Activated naive CD8-positive, alpha-beta T cell treated with anti-CD3 and anti-CD28 coated beads, Interleukin-2, amount 50 U/mL, for 16 hours (primary cell): ENCODE results near the gene FUT7.
"Not testable (repeated sequence)": the region's sequence is repeated elsewhere in the genome, so short reads cannot be mapped to it uniquely, and the experiment has no call there.

Experiments
- DNase-seq: peaks from one replicate; pipeline ENCODE4 v3.0.0-alpha.2; 2020; ENCODE audit warnings: low read depth, low spot score

The FUT7 gene

DNA sequence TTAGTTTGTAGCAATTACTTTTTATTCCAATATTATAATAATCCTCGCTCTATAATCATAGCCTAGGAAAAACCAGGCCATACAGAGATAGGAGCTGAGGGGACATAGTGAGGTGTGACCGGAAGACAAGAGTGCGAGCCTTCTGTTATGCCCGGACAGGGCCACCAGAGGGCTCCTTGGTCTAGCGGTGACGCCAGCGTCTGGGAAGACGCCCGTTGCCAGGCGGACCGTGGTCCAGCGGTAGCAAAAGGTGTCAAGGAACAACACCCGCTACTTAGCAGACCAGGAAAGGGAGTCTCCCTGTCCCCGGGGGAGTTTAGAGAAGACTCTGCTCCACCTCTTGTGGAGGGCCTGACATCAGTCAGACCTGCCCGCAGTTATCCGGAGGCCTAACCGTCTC is 27.6 kb downstream of the FUT7 start:
- not testable (repeated sequence) for DNase-seq

GRCh38 chr9:137002646-137003041 is 29.2 kb downstream of the FUT7 start:
- DNase-seq = no peak

- DNase-seq = no peak
These were observed 29.8 kb downstream of the FUT7 start for GRCh38 chr9:137001857-137002645.

DNA sequence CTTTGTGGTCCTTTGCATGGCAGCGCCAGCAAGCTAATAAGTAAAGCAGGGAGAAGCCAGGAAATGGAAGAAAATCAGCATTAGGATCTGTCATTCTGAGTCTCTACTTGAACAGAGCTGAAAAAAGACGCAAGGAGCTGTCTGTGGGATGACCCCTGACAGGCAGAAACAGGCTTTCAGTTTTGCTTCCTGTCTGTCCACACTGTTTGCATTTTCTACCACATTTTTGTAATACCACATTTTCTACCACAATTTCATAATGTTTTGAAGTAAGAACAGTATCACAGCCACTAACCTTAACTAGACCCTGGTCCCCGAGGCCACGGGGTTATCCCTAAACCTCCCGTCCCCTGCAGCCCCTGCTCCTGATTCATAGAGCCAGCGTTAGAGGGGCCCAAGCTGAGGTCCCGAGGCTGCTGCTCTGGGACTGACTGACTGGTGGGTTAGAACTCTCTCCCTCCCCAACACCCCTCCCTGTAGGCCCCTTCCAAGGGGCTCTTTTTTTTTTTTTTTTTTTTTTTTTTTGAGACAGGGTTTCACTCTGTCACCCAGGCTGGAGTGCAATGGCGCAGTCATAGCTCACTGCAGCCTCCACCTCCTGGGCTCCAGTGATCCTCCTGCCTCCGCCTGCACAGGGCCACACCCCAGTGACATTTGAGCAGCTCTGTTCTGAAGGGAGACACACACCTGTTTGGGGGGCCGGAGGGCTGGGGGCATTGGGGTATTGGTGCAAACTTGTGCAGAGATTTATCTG is 31.5 kb downstream of the FUT7 start:
- no peak for DNase-seq

DNA sequence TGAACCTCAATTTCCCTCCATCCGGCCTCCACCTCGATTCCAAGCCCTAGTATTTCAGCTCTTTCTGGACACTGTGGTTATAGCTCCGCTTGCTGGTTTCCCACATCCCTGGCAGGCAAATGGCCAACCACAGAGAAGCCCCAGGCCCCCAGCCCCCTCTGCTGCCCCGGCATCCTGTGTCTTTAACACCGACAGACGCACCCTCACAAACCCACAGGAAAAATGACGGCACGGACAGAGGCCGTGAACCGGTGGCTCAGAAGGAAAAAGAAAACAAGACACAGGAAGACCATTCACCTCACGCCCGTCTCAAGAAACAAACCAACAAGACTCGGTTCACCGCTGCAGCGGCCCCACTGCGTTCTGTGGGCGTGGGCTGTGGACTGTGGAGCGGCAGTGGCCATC is 34.1 kb downstream of the FUT7 start:
- no peak for DNase-seq

DNA sequence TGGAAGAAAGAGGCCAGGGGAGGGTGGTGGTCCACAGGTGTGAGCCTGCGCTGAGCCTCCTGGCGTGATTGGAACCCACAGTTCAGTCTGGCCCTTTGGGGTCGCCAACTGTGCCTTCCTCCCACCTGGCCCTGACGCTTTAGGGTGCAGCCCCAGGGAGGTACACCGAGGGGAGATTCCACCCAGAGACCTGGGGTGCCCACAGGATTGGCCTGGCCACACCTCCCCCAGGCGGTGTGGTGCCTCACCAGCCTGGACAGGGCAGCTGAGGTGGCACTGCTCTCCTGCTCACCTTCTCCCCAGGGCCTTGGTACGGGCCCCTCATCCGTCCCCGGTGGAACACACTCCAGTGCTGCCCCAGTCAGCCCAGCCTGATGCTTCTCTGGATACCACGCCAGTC is 34.5 kb downstream of the FUT7 start:
- DNase-seq = no peak

DNA sequence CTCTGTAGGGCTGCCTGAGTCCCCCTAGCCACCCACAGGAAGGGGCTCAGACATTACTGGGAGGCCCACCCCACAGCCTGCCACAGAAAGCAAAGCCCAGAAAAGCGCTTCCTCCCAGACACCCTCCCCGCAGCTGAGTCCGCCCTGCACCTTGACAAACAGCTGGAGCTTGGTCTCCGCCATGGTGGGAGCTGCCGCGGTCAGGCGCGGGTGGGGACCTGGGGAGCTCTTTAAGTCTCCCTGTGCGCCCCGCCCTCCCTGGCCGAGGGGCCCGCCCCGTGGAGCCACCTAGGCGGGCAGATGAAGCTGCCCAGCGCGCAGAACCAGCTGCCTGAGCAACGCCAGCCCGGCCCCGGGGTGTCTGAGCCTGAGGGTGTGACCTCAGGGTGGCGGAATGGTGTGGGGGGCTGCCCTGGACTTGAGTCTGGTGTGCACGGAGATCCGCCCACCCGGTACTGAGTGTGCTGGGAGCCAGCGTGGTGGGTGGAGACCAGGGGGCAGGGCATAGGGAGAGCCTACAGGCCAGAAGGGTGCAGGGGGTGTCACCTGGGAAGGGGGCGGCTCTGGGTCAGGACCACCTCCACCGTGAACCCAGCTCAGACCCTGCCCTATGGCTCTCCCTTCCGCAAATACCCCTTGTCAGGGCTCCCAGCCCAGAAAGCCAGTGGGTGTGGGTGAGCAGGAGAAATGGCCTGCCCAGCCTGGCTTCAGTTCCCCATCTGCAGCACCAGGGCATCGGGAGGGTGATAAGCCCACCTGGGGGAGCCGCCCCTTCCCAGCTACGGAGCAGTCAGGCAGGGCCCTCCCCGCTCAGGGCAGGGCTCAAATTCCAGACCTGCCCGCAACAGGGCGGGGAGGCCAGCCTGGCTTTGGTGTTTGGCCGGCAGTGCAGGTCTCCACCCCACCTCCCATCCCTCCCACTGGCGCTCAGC is 35.3 kb downstream of the FUT7 start, which contains the start of gene CLIC3:
Gene CLIC3 (minus strand): TSS at position 208 of the 932 bp plus-strand sequence. CDS start 25 bp downstream, at position 183.
- DNase-seq = no peak

DNA sequence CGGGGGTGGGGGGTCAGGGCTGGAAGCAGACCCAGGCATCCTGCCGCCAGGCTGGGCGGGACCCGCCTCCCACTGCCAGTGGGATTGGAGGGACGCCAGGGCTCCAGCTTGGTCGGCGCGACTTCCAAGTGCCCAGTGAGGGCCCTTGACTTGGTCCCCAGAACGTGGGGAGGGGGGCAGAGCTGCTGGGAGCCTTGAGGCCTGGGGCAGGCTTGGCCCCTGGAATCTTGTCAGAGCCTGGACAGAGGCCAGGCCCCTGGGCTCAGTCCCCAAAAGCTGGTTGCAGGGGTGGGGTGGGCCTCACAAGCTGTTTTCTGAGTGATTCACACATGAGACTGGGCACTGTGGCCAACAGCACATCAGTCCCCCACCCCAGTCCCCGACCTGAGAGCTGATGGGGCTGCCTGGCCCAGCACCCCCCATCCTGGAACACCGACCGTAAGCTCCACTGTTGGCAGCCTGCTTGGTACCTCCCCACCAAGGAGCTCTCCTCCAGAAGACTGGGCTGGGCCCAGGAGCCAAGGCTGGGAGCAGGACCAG is 36.0 kb downstream of the FUT7 start:
- no peak for DNase-seq

DNA sequence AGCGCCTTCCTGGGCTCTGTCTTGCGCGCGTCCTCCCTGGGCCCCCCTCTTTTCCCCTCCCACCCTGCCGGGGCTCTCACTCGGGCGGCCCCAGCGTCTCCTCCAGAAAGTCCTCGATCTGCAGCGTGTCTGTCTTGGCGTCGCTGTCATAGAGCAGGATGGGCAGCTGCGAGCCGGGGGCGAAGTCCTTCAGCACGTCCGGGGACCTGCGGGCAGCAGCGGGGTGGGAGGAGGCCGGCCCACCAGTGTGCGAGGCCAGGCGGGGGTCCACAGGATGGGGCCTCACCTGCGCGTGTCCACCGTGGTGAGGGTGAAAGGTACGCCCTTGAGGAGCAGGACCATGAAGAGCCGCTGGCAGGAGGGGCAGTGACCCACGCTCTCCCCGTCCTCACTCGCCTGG is 36.5 kb downstream of the FUT7 start:
- no peak for DNase-seq

DNA sequence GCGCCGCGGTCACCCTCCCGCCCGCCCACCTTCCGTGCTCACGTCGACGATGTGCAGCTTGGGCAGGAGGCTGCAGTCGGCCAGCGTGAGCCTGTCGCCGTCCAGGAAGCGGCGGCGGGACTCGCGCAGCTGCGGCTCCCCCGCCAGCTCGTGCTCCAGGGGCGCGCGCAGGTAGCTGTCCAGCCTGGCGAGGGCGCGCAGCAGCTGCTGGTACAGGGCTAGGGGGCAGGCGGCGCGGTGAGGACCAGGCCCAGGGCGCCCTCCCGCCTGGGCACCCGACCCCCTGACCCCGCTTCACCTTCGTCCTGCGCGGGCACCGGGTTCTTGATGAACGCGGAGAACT is 37.0 kb downstream of the FUT7 start:
- DNase-seq = no peak

GRCh38 chr9:136994180-136994887 is 37.6 kb downstream of the FUT7 start:
- no peak for DNase-seq

DNA sequence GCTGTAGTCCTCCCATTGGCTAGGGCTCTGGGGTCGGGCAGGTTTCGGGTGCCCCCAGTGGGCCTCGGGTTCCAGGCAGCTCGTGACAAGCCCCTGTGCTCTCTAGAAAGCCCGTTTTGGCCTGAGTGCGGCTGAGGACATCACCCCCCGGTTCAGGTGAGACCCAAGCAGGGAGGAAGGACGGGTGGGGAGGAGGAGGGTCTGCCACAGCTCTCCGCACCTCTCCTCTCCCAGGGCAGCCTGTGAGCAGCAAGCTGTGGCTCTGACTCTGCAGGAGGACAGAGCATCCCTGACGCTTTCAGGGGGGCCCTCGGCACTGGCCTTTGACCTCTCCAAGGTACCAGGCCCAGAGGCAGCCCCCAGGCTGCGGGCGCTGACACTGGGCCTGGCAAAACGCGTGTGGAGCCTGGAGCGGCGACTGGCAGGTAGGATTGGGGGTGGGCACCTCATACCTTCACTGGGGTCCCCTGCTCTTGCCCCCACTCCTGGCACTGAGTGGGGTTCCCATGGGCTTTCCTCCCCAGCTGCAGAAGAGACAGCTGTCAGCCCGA is 39.0 kb downstream of the FUT7 start:
- no peak for DNase-seq

GRCh38 chr9:136991993-136992818 is 39.7 kb downstream of the FUT7 start, which contains the start of gene PAXX:
Gene PAXX, plus strand, starts transcription at chr9:136992422. Its CDS starts 22 bp downstream, at chr9:136992444.
- DNase-seq = peak; percentile 90

- DNase-seq = no peak
These were observed 41.5 kb downstream of the FUT7 start for GRCh38 chr9:136990242-136990911.

DNA sequence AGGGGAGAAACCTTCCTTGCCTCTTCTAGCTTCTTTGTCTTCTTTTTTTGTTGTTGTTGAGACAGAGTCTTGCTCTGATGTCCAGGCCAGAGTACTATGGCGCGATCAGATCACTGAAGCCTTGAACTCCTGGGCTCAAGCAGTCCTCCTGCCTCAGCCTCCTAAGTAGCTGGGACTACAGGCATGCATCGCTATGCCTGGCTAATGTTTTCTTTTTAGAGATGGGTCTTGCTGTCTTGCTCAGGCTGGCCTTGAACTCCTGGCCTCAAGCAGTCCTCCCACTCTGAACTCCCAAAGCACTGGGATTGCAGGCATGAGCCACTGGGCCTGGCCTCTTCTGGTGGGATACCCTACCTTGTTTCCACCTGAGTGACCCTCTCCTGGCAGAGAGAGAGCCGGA is 43.0 kb downstream of the FUT7 start:
- no peak for DNase-seq

- no peak for DNase-seq
These were observed 46.0 kb downstream of the FUT7 start for GRCh38 chr9:136985853-136986252.

GRCh38 chr9:136985027-136985602 is 46.8 kb downstream of the FUT7 start:
- no peak for DNase-seq

GRCh38 chr9:136984464-136985026 is 47.3 kb downstream of the FUT7 start:
- no peak for DNase-seq
